Stimulated activated CD8-positive, alpha-beta memory T cell treated with anti-CD3 and anti-CD28 coated beads, Interleukin-12 subunit alpha, Interleukin-12 subunit beta, amount 100 ng/mL, for 4 hours (primary cell): ENCODE data around the gene LMOD2.

Experiments
- DNase-seq: peaks from one replicate; pipeline ENCODE4 v3.0.0-alpha.2; 2020; ENCODE audit warnings: low read depth

LMOD2 gene

GRCh38 chr7:123640583-123640982 lies 15.1 kb upstream of the LMOD2 start:
- DNase-seq: no peak

DNA sequence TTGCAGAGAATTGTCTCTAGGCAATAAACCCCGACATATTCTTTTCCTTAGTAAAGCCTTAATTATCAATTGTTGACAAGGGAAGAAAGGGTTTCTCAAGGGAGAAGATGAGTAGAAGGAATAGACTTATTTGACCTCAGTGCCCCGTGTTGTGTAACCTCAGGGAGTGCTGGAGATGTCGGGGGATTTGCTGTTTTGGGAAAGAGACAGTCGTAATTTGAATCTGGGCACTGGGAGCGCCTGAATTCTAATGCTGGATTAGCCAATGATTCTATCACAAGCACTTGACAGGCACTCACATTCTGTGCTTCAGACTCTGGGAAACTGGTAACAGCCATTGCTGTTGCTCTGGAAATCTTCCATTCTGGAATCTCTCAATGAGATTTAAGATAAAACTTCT lies 13.8 kb upstream of the LMOD2 start:
- no peak for DNase-seq

DNA sequence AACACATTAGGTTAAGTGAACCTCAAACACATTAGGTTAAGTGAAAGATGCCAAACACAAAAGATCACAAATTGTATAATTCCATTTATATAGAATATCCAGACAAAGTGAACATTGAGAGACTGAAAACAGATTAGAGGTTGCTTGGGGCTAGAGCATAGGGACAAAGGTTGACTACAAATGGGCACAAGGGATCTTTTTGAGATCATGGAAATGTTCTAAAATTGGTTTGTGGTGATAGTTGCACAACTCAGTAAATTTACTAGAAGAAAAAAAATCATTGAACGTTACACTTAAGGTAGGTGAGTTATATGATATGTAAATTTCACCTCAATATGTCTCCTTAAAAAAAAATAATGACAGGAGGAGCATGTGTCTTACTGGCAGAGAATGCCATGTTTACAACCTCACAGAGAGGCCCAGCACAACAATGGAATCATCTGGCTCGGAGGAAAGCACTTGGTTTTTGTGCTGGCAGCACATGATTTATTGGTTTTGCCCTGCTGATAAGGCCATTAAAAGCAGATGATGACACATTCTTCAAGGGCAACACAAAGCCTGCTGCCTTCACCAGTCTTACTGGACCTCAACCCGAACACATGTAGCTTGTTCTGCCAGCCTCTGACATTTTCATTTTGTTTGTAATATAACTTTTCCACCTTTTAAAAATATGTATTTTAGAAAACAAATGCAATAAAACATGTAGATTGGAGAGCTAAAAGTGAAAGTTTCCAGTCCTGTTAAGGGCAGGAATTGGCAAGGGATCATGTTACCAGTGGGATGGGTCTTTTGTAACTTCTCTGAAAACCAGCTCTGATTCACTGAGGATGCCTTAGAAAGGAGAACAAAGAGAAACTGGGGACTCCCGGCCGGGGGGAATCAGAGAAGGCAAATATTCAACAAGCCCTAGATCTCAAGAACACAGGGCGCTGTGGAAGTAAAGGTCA lies 11.9 kb upstream of the LMOD2 start:
- no peak for DNase-seq

DNA sequence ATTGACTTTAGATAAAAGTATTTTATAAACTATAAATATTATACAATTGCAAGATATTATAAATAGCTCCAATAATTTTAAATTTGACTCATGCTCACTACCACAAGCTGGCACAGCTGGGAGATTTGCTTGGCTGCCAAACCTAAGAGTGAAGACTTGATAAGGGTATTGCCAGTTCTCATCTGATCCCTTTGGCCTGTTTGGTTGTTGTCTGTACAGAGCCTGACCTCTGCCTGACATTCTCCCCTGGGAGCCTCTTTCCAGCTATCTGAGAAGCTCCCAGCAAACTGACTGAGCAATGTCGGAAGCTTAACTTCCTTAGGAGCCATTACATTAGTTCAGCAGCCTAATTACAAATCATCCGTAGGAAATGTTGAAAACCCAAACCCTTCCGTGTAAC lies 10.2 kb upstream of the LMOD2 start:
- no peak for DNase-seq

GRCh38 chr7:123647106-123647730 lies 8.4 kb upstream of the LMOD2 start:
- no peak for DNase-seq

GRCh38 chr7:123649964-123650363 lies 5.7 kb upstream of the LMOD2 start:
- DNase-seq: no peak

DNA sequence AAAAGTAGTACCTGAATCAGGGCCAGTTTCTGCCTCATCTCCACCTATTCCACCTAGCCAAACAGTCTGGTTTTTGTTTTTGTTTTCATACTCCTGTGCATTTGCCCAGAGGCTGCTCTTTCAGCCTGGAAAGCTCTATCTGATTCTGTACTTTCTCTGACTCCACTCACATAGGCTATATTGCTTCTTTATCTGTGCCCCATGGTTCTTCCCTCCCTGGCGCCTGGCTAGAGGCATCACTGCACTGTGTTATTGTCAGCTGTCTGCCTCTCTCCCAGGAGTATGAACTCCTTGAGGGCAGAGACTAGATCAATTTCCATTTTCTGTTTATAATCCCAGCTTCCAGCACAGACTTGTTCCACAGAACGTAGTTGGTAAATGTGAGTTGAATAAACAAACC lies 5.1 kb upstream of the LMOD2 start:
- DNase-seq: no peak

DNA sequence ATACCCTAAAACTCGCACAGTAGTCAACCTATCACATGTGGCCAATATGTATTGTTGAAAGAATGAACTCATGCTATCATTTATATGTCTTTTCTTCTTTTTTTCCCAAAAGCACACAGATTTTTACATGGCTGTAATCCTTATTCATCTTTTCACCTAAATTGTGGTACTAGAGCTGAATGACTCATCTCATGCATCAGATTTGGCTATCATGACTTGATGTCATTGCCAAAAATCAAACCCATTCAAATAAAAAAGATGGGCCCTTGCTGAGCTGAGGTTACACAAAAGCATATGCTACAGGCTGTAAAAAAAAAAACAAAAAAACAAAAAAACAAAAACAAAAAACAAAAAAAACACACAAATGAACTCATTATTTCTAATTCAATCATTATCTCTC lies 3.3 kb upstream of the LMOD2 start:
- no peak for DNase-seq

- DNase-seq: no peak
Observed at GRCh38 chr7:123653162-123653561, 2.5 kb upstream of the LMOD2 start.

DNA sequence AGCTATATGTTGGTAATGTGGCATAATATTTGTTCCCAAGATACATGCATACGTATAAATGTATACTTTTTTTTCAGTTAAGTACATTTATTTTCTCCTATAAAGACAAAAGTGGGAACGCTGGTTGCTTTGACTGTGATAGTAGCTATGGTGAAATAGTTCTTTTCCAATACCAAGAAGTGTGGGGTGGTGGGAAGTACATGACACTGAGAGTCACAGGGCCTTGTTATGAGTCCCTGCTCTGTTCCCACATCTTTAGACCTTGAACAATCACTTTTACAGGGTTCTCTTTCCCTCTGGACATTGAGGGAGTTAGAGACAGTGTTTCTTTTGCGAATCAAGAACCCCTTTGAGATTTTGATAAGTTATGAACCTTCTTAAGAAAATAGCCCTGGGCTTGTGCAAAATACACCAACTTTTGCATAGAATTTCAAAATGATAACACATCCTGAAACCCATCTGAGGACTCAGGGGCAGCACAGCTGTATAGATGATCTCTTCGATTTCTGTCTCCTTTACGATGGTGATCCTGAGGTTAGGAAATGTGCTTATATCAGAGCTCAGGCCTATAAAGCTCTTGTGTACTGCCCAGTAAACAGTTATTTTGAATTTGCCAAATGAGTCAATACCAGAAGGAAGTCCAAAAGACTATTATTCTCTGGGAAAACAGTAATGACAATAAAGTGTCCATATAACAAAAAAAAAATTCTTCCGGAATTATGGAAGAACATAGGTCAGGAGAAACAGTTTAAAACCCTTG lies 1.1 kb downstream of the LMOD2 start:
- no peak for DNase-seq

DNA sequence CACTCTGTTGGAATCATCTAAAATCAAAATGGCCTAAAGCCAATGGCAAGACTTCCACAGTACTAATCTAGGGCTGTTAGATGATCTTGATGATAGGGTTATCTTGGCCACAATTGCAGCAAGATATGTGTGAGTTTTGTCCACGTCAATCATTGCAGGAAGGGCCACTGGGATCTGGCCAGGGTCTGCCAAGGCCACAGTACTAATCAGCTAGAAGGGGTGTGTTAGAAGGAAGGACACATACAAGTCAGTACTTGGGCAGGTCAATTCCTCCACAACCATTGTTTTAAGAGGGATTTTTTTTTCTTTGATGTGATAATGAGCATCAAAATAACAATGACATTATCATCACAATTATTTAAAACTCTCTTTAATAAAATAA lies 1.6 kb downstream of the LMOD2 start:
- no peak for DNase-seq

- no peak for DNase-seq
Observed at GRCh38 chr7:123658023-123658422, 2.4 kb downstream of the LMOD2 start.

GRCh38 chr7:123660514-123661354 lies 5.1 kb downstream of the LMOD2 start:
- DNase-seq: no peak

DNA sequence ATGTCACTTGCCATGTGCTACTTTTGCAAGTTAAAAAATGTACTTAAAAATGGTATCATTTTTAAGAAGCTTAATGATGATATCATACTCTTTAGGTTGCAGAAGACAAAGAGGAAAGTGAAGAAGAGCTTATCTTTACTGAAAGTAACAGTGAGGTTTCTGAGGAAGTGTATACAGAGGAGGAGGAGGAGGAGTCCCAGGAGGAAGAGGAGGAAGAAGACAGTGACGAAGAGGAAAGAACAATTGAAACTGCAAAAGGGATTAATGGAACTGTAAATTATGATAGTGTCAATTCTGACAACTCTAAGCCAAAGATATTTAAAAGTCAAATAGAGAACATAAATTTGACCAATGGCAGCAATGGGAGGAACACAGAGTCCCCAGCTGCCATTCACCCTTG lies 6.1 kb downstream of the LMOD2 start:
- no peak for DNase-seq

DNA sequence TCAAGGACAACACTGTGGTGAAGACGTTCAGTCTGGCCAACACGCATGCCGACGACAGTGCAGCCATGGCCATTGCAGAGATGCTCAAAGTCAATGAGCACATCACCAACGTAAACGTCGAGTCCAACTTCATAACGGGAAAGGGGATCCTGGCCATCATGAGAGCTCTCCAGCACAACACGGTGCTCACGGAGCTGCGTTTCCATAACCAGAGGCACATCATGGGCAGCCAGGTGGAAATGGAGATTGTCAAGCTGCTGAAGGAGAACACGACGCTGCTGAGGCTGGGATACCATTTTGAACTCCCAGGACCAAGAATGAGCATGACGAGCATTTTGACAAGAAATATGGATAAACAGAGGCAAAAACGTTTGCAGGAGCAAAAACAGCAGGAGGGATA lies 6.6 kb downstream of the LMOD2 start:
- no peak for DNase-seq

DNA sequence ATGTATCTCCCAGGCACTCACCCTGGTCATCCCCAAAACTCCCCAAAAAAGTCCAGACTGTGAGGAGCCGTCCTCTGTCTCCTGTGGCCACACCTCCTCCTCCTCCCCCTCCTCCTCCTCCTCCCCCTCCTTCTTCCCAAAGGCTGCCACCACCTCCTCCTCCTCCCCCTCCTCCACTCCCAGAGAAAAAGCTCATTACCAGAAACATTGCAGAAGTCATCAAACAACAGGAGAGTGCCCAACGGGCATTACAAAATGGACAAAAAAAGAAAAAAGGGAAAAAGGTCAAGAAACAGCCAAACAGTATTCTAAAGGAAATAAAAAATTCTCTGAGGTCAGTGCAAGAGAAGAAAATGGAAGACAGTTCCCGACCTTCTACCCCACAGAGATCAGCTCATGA lies 7.1 kb downstream of the LMOD2 start:
- no peak for DNase-seq

DNA sequence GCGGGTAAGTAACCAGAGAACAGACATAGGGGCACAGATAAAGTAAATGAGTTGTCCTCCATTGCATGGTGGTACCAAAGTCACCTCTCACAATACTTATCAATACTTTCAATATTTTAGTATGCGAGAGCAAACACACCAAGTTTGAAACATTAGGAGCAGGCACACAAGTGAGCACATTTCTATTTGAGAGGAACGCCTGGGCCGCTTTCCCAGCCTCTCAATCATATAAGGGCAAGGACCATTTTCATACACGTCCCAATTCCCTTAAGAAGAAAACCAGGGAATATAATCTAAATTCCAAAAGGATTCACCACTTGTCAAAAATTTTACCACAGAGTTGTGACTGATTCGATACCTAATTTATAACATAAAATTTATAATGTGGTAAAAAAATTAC lies 7.5 kb downstream of the LMOD2 start:
- no peak for DNase-seq

- DNase-seq: no peak
Observed at GRCh38 chr7:123665157-123665556, 9.5 kb downstream of the LMOD2 start.

GRCh38 chr7:123665896-123666295 lies 10.2 kb downstream of the LMOD2 start:
- no peak for DNase-seq

GRCh38 chr7:123666492-123666891 lies 10.8 kb downstream of the LMOD2 start:
- DNase-seq: no peak

DNA sequence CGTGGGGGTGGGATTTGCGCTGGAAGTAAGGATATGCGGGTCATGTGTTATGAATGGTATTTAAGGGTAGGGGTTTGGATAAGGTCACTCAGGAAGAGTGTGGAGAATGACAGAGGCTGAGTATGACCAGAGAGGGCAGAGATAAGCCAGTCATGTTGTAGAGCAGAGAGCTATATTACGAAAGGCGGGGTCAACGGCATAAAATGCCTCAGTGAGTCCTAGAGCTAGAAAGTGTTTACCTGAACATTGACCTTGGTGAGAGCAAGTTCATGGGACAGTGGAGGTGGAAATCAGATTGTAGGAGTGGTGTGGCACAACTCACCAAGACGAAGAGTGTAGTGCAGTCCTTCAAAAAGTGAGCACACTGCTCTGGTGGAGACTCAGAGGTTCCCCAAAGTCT lies 13.8 kb downstream of the LMOD2 start:
- DNase-seq: no peak

- DNase-seq: no peak
Observed at GRCh38 chr7:123673137-123673732, 17.6 kb downstream of the LMOD2 start.
